ENCODE data around the gene PPIL3. TPM values are rescaled to one million over a fixed set of nuclear protein-coding genes. Genes with fewer than 3 reads are reported as not detected.
A peak's percentile ranks its signal among the peaks of the same experiment; 100 is the strongest.

PPIL3 gene
- 44.9 and 56.5 TPM in 2 replicates for polyA plus RNA-seq (2012; rRNA removed)
- polyA plus RNA-seq (2012; cell fraction: cytosol; rRNA removed): 68.0 and 81.8 TPM in 2 replicates
- polyA plus RNA-seq (2012; cell fraction: nucleus; rRNA removed): 38.0 and 83.2 TPM in 2 replicates

DNA sequence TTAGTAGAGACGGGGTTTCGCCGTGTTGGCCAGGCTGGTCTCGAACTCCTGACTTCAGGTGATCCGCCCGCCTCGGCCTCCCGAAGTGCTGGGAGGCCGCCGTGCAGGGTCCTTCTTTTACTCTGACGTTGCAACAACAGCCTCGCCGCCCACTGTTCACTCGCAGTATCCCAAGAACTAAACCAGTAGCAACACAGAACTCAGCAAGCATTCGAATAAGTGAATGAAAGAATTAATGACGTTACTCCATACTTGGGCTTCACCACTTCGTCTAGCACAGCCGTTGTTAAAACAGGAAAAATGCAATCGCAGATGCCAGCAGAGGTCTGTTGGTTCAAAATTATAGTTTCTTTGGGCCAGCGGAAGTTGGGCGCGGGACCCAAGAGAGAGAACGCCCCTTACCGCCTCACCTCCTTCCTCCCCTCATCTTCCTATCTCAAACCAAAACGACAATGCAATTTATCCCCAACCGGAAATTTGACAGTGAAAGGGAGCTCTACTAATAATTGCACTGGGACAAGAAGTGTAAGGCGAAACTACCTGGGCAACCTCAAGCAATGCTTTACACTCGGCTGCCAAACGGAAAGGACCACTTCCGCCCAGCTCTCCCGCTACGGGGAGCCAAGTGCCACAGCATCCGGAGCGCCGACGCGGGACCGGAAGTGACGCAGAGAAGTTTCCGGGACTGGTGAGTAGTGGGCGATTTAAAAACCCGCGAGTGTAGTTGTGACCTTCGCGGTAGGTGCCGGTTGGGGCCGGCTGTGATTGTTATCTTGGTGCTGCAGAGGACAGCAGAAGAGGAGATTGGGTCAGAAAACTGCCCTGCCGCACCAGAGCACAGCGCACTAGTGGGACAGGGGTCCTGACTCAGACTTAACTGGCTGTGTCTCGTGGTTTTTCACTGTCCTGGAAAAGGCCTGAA lies at the start of gene PPIL3, which contains the start of gene NIF3L1:
PPIL3 (minus strand) TSS at position 374 of the 922 bp plus-strand sequence. CDS start 1,462 bp downstream, outside the sequence.
NIF3L1 (plus strand) TSS at position 668 of the 922 bp plus-strand sequence. CDS start 2,573 bp downstream, outside the sequence.
- Histone ChIP-seq H4K20me1 (ENCODE audit: insufficient read depth) (no peaks in the 10 kb centered on the region), H3F3A (replicated peaks; ENCODE audit: insufficient read depth) (peaks cover 30% of the 10 kb centered on the region), H3K27ac (ENCODE audit: low read depth in 2 of 2, low read length in 1 of 2) (peak within 1 kb of the TSS; percentile 95 to 96), H3K9me3 (no peaks in the 10 kb centered on the region), H3K4me1 (ENCODE audit: control insufficient read depth in 1 of 2, insufficient read depth in 2 of 2, low read depth in 1 of 2, low read length in 1 of 2) (peaks cover 2 to 10% of the 10 kb centered on the region in 2 experiments; a peak in 3 of 4 replicates), H3K9me2 (no peaks in the 10 kb centered on the region), H3K36me3 (replicated peaks in 1 of 2; ENCODE audit: control insufficient read depth in 1 of 2, insufficient read depth in 2 of 2, low read length in 1 of 2) (peaks cover 15 to 19% of the 10 kb centered on the region in 2 experiments), H2AFZ (ENCODE audit: low read depth) (peak within 1 kb of the TSS; percentile 90), H3K4me3 (ENCODE audit: low read depth in 2 of 2, low read length in 1 of 2) (peak within 1 kb of the TSS; percentile 81 to 89), H3K27me3 (ENCODE audit: insufficient read depth) (no peaks in the 10 kb centered on the region), H3K9ac (peak within 1 kb of the TSS; percentile 95), H3K79me2 (ENCODE audit: insufficient read depth) (peaks cover 67% of the 10 kb centered on the region), H3K4me2 (peak within 1 kb of the TSS; percentile 94)
- peak; percentile 84 for DNase-seq
- ChIA-PET CTCF (interaction anchor here (1.1 to 2.0 kb wide), 5 partner anchors 13 to 180 kb away, joined by 3 to 12 read pairs (median 4); partner anchors contain the start of genes BZW1 and ORC2), POLR2A (interaction anchor here (0.6 to 2.1 kb wide), 7 partner anchors 9 to 892 kb away, joined by 3 to 17 read pairs (median 3); partner anchors contain the start of genes ALS2 and CLK1)
- WGBS (ENCODE audit: low lambda C conversion rate): under 1% methylated on average over 34 of the region's 50 CpGs
- TF ChIP-seq, protein P1, sequence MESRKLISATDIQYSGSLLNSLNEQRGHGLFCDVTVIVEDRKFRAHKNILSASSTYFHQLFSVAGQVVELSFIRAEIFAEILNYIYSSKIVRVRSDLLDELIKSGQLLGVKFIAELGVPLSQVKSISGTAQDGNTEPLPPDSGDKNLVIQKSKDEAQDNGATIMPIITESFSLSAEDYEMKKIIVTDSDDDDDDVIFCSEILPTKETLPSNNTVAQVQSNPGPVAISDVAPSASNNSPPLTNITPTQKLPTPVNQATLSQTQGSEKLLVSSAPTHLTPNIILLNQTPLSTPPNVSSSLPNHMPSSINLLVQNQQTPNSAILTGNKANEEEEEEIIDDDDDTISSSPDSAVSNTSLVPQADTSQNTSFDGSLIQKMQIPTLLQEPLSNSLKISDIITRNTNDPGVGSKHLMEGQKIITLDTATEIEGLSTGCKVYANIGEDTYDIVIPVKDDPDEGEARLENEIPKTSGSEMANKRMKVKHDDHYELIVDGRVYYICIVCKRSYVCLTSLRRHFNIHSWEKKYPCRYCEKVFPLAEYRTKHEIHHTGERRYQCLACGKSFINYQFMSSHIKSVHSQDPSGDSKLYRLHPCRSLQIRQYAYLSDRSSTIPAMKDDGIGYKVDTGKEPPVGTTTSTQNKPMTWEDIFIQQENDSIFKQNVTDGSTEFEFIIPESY (IDR thresholded peaks at IDR 0.05; ENCODE audit: borderline replicate concordance, low read depth): no peak; the same call in 1 of the 2 replicates
- TF ChIP-seq JUND (IDR thresholded peaks at IDR 0.05): no peak
- TF ChIP-seq, protein P2, sequence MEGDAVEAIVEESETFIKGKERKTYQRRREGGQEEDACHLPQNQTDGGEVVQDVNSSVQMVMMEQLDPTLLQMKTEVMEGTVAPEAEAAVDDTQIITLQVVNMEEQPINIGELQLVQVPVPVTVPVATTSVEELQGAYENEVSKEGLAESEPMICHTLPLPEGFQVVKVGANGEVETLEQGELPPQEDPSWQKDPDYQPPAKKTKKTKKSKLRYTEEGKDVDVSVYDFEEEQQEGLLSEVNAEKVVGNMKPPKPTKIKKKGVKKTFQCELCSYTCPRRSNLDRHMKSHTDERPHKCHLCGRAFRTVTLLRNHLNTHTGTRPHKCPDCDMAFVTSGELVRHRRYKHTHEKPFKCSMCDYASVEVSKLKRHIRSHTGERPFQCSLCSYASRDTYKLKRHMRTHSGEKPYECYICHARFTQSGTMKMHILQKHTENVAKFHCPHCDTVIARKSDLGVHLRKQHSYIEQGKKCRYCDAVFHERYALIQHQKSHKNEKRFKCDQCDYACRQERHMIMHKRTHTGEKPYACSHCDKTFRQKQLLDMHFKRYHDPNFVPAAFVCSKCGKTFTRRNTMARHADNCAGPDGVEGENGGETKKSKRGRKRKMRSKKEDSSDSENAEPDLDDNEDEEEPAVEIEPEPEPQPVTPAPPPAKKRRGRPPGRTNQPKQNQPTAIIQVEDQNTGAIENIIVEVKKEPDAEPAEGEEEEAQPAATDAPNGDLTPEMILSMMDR (IDR thresholded peaks at IDR 0.05): no peak; the same call in 1 of the 2 replicates
- TF ChIP-seq EZH2phosphoT487 (IDR thresholded peaks at IDR 0.05; ENCODE audit: borderline replicate concordance, low read depth): no peak
- TF ChIP-seq YY1 (IDR thresholded peaks at IDR 0.05; ENCODE audit: low read depth): peak; percentile 15; the same call in 1 of the 2 replicates
- no peak; the same call in 1 of the 2 replicates for TF ChIP-seq PBX3 (IDR thresholded peaks at IDR 0.05)
- TF ChIP-seq NRF1 (IDR thresholded peaks at IDR 0.05; ENCODE audit: low read depth, low read length): no peak
- peak; percentile 76 for TF ChIP-seq MXI1 (IDR thresholded peaks at IDR 0.05; ENCODE audit: low read depth, low read length)
- peak; percentile 84 for TF ChIP-seq ELF1 (IDR thresholded peaks at IDR 0.05)
- peak in 1 of 2 experiments; percentile 38; a peak in 1 of 4 replicates for TF ChIP-seq EP300 (IDR thresholded peaks at IDR 0.05; ENCODE audit: borderline replicate concordance in 1 of 2, low read depth in 1 of 2, low read length in 1 of 2)
- peak; percentile 38; the same call in 1 of the 2 replicates for TF ChIP-seq REST (IDR thresholded peaks at IDR 0.05; ENCODE audit: low read depth, low read length)
- no peak for TF ChIP-seq USF1 (IDR thresholded peaks at IDR 0.05; ENCODE audit: borderline replicate concordance, low read depth)
- TF ChIP-seq RFX5 (IDR thresholded peaks at IDR 0.05; ENCODE audit: low read length): peak; percentile 71; the same call in 1 of the 2 replicates
- no peak; the same call in 1 of the 2 replicates for TF ChIP-seq NFIC (IDR thresholded peaks at IDR 0.05; ENCODE audit: borderline replicate concordance)
- TF ChIP-seq TAF1 (IDR thresholded peaks at IDR 0.05; ENCODE audit: borderline replicate concordance, low read depth, low read length): peak; percentile 91
- TF ChIP-seq FOXJ3 (CRISPR knock-in tag; IDR thresholded peaks at IDR 0.05): no peak
- peak; percentile 56 for TF ChIP-seq RCOR1 (IDR thresholded peaks at IDR 0.05; ENCODE audit: low read length)
- TF ChIP-seq TEAD4 (IDR thresholded peaks at IDR 0.05; ENCODE audit: borderline replicate concordance, insufficient read depth): no peak
- no peak for TF ChIP-seq FOXM1 (IDR thresholded peaks at IDR 0.05; ENCODE audit: low read depth)
- TF ChIP-seq SIN3A (IDR thresholded peaks at IDR 0.05; ENCODE audit: borderline replicate concordance, low read depth, low read length): peak; percentile 69; the same call in 1 of the 2 replicates
- TF ChIP-seq RAD21 (IDR thresholded peaks at IDR 0.05; ENCODE audit: low read length): no peak

Measured in SK-N-SH (cell line).